Activated gamma-delta T cell (primary cell): ENCODE results near the gene KCNAB1.
"Not testable (repeated sequence)": the region's sequence is repeated elsewhere in the genome, so short reads cannot be mapped to it uniquely, and the experiment has no call there.

Source experiments
- DNase-seq: peaks from one replicate; lab custom pipeline; 2025; lab: John Stamatoyannopoulos, UW
- total RNA-seq, 2 donors: gene quantifications; one replicate each; lab custom pipeline; 2026; lab: John Stamatoyannopoulos, UW

KCNAB1 gene
- 0 to 0.04 reads per million in 2 donors for total RNA-seq

GRCh38 chr3:156120528-156121251 is at the start of gene KCNAB1:
TSS of gene KCNAB1 (plus strand) at chr3:156120578.
- no peak for DNase-seq

- DNase-seq = no peak
Observed at GRCh38 chr3:156071031-156071430, 49.3 kb upstream of the KCNAB1 start.

DNA sequence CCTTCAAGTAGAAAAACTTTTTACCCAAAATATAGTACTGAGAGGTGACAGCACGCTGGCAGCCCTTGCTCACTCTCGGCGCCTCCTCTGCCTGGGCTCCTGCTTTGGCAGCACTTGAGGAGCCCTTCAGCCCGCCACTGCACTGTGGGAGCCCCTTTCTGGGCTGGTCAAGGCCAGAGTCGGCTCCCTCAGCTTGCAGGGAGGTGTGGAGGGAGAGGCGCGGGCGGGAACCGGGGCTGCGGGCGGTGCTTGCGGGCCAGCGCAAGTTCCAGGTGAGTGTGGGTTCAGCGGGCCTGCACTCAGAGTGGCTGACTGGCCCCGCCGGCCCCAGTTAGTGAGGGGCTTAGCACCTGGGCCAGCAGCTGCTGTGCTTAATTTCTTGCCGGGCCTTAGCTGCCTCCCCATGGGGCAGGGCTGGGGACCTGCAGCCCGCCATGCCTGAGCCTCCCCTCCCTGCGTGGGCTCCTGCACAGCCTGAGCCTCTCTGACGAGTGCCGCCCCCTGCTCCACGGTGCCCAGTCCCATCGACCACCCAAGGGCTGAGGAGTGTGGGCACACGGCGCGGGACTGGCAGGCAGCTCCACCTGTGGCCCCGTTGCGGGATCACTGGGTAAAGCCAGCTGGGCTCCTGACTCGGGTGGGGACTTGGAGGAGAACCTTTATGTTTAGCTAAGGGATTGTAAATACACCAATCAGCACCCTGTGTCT is 47.3 kb upstream of the KCNAB1 start:
- peak; percentile 7 for DNase-seq

DNA sequence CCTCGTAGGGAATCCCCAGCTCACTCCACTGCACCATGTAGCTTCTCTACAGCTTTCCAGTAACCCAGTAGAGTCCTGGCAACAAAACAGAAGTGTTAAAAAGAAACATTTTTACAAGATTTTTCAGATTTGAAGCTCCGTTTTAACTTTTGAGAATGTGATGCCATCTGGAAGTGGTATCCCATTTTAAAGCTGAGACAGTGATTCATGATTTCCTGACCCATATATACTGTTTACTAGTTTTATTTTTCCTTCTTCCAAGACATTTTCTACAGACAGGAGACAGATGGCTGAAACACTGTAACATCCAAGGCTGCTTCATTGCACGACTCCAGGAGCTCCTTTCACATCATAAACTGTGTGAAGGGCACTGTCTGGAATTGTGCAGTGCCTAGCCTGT is 30.3 kb upstream of the KCNAB1 start:
- no peak for DNase-seq

DNA sequence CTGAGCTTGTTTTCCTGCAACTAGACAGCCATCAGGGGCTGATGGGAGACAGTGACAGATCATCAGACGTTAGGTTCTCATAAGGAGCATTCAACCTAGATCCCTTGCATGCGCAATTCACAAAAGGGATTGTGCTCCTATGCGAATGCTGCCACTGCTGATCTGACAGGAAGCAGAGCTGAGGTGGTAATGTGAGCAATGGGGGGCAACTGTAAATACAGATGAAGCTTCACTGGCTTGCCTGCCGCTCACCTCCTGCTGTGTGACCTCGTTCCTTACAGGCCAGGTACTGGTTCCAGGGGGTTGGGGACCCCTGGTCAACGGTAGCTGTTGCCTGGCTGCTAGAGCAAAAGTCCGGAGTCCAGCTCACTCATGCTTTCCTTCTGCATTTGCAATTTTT is 26.4 kb upstream of the KCNAB1 start:
- DNase-seq = no peak

DNA sequence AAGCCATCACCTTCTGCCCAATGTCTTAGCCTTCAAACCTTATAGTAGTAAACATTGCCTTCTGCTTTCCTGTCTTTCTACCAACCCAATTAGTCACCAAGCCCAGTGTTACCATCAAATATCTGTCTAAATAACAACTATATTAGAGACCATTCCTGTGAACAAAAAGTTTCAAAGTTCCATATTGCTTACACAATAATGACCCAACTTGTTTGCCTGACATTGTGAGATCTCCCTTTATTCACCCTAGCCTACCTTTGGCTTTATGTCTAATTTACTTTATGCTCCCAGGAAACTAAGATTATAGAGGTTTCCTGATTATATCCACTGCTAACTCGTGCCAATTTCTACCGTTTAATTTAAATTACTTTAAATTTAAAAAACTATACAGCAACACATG is 26.0 kb upstream of the KCNAB1 start:
- no peak for DNase-seq

- not testable (repeated sequence) for DNase-seq
Observed at GRCh38 chr3:156095652-156096051, 24.7 kb upstream of the KCNAB1 start.

DNA sequence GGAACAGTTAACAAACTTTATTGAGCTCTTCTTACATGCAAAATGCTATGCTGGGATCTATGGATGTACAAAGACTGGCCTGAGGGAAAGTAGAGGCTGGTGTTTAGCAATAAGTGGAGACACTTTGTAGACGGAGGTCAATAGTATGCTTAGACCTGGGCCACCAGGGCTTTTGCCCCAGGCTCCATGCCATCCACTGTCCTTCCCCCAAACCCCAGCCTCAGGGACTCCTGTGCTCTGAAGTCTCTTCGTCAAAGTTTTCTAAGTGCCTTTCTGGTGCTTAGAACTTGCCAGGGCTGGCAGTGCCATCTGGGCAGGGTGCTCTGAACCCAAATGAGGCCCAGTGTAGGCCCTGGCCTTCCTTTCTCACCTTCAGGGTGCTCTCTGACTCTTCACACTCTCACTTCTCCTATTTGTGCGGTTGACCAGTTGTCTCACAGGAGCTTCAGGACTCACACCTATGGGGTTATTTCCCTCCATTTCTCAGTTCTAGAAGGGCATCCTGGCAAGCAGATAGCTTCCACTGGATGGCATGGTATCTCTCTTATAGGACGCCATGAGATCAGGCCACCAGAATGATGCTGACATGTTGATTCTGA is 21.8 kb upstream of the KCNAB1 start:
- DNase-seq = no peak

DNA sequence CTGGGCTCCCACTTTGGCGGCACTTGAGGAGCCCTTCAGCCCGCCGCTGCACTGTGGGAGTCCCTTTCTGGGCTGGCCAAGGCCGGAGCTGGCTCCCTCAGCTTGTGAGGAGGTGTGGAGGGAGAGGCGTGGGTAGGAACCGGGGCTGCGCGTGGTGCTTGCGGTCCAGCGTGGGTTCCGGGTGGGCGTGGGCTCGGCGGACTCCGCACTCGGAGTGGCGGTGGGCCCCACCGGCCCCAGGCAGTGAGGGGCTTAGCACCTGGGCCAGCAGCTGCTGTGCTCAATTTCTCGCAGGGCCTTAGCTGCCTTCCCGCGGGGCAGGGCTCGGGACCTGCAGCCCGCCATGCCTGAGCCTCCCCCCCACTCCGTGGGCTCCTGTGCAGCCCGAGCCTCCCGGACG is 21.0 kb upstream of the KCNAB1 start:
- peak; percentile 6 for DNase-seq

DNA sequence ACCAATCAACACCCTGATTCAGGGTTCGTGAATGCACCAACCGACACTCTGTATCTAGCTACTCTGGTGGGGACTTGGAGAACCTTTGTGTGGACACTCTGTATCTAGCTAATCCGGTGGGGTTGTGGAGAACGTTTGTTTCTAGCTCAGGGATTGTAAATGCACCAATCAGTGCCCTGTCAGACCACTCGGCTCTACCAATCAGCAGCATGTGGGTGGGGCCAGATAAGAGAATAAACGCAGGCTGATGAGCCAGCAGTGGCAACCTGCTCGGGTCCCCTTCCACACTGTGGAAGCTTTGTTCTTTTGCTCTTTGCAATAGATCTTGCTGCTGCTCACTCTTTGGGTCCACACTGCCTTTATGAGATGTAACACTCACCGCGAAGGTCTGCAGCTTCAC is 20.4 kb upstream of the KCNAB1 start:
- DNase-seq = not testable (repeated sequence)

DNA sequence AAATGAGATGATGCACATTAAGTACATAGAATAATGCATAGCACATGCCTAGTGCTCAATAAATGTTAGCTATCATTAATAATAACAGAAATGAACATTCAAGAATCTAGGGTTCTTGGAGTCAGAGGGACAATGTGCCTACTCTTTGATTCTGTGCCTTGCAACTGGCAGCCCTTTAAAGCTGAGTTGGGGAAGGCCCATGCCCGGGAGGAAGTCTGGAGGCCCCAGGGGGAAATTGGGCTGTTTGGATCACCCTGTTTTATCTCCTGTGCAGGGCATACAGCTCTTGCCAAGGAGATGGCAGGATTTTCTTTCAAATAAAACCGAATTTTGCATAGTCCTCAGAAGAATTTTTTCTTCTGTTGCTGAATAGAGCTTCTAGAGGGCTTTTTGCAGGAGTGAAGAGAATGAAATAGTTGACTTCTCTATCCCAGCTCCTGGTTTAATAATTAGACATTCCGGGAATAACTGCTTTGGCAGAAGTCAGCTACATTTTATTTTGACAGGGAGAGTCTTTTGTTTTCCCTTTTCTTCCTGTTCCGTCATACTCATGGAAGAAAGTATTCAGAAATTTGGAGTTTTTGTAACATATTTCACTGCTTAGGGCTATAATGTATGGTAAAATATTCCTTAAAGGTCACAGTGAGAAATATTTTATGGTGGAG is 18.0 kb upstream of the KCNAB1 start:
- DNase-seq = no peak

DNA sequence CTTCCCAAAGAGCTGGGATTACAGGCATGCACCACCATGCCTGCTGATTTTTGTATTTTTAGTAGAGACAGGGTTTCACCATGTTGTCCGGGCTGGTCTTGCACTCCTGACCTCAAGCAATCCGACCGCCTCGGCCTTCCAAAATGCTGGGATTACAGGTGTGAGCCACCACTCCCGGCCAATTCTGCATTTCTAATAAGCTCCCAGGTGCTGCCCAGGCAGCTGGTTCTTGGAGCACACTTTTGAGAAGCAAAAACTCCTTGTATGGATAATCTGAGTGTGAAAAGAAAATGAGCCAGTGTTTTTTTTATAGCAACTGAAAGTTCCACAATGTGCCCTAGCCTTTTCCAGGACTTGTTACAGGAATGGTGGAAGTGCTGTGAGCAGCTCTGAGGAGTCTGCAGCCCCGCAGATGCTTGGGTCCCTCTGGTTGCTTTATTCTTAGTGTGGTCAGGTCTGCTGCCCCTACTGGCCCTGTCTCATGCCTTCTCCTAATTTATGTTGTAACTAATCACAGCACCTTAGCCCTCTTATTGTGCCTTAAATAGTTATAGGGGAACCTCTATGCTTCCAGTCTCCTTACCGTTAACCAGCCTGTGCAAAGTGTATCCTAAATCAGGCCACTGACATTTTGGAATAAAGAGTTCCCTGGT is 13.5 kb upstream of the KCNAB1 start:
- DNase-seq = no peak

DNA sequence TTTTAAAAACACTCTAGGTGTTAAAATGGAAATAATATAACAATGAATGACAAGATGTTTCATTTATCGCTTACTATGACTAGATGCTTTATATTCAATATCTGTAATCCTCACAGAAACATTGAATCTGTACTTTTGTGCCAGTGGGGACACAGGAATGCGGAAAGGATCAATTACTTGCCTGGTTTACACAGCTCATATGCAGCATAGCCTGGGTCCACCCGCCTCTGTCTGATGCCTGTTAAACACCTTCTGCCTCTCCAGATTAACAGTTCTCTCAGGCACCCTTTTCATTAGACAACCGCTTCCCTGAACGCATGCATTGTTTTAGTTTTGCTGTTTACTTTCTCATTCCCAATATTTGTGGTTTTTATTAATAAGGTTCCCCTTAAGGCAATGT is 12.9 kb upstream of the KCNAB1 start:
- DNase-seq = no peak

- DNase-seq = no peak
Observed at GRCh38 chr3:156108616-156109015, 11.8 kb upstream of the KCNAB1 start.

- DNase-seq = no peak
Observed at GRCh38 chr3:156109989-156110388, 10.4 kb upstream of the KCNAB1 start.

- DNase-seq = no peak
Observed at GRCh38 chr3:156126467-156126866, 6.1 kb downstream of the KCNAB1 start.

GRCh38 chr3:156131241-156131640 is 10.9 kb downstream of the KCNAB1 start:
- DNase-seq = no peak

GRCh38 chr3:156131799-156132198 is 11.4 kb downstream of the KCNAB1 start:
- DNase-seq = no peak

GRCh38 chr3:156132313-156132712 is 11.9 kb downstream of the KCNAB1 start:
- DNase-seq = no peak

DNA sequence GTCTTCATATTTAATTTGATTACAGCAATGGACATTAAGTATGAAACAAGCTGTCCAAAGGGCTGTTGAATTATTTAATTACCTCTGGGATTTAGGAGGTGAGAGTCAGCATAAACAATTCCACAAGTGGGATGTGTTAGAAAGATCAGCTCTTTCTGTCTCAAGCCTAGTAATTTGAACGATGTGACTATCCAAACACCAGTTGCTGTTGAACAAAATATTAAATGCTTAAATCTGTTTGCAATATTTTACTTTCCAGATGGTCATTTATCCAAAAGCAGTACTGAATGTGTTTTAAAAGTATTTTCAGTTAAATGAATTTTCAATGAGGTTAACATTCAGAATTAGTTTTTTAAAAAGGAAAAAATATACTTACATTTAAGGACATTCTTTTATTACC is 12.7 kb downstream of the KCNAB1 start:
- no peak for DNase-seq

DNA sequence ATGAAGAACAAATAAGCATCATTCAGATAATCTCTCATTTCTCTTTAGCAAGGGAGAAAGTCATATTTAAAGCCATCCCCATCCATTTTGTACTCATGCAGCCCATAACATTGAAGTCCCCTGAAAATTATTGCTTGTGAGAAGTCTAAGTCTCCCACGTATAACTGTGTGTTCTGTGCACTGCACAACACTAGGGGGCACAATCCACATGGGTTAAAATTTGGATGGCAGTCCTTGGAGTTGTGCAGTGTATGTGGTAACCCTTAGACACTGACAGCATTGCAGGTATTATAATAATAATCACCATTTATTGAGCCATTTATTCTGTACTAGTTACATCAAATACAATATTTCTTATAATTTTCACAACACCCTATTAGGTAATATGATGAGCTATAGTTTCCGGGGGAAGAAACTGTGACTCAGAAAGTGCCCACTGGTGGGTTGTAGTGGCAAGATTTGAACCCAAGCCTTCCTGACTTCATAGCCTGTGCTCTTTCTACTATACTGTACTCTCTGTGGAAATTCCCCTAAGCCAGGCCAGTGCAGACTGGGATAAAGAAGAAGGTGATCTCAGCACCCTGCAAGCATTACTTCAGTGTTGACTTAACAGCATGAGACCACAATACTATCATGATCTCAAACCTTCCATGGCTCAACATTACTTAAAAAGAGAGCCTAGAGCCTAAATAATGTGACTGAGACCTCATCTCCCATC is 15.7 kb downstream of the KCNAB1 start:
- no peak for DNase-seq
